Left lung (tissue), 10 donors: ENCODE results near the gene TMEM52. TPM values are rescaled to one million over a fixed set of nuclear protein-coding genes. Genes with fewer than 3 reads are reported as not detected.

Experiments
- ATAC-seq: fragments of 200-7000 bp; cut with Tn5 transposase; one replicate; pipeline ENCODE4 v1.9.1; 2020; ENCODE audit warnings: moderate library complexity
- DNase-seq, 4 donors: peaks; one replicate each; pipeline ENCODE4 v3.0.0-alpha.2; 2013 to 2020
- H3K27ac ChIP-seq, 2 donors: fragments of 200-600 bp; sonication (generic) in 1 of 2; one replicate each; pipeline versions ENCODE4 v1.5.0 to v1.8.0; 2020 to 2021
- H3K27me3 ChIP-seq, 2 donors: fragments of 200-600 bp; sonication (generic) in 1 of 2; one replicate each; pipeline versions ENCODE4 v1.5.0 to v1.8.0; 2020 to 2021
- H3K36me3 ChIP-seq, 2 donors: fragments of 200-600 bp; sonication (generic) in 1 of 2; one replicate each; pipeline versions ENCODE4 v1.5.0 to v1.8.0; 2020 to 2021
- H3K4me1 ChIP-seq, 2 donors: fragments of 200-600 bp; one replicate each; pipeline ENCODE4 v1.8.0; 2021
- H3K4me3 ChIP-seq, 2 donors: fragments of 200-600 bp; sonication (generic) in 1 of 2; one replicate each; pipeline versions ENCODE4 v1.5.0 to v1.8.0; 2020 to 2021; ENCODE audit warnings: mild to moderate bottlenecking in 1 of 2
- H3K9me3 ChIP-seq, 2 donors: fragments of 200-600 bp; sonication (generic) in 1 of 2; one replicate each; pipeline versions ENCODE4 v1.5.0 to v1.8.0; 2020 to 2021
- CTCF ChIP-seq, 2 donors: fragments of 200-600 bp; sonication (generic) in 1 of 2; IDR thresholded peaks; one replicate each; pipeline versions ENCODE4 v1.5.0 to v1.8.0; 2021; ENCODE audit warnings: antibody characterized with exemption in 2 of 2
- intact Hi-C, 2 donors: fragments of 100-400 bp; cut with DNase I; formaldehyde crosslinking; loops; one replicate each; pipeline versions ENCODE4 v1.11.2 to v1.14.2; 2022
- polyA plus RNA-seq, 6 donors: library from polyadenylated mRNA; unstranded; fragments of 120-200 nt; gene quantifications; one replicate each; pipeline ENCODE4 v1.2.1, GENCODE V29; 2013; ENCODE audit not compliant: insufficient read length in 6 of 6
- total RNA-seq, 2 donors: library from RNA; stranded (reverse); fragmentation: NEBNext Ultra II Directional; extraction: Animal tissue kit (Norgen Biotek cat#: 25700); gene quantifications; one replicate each; pipeline ENCODE4 v1.2.1, GENCODE V29; 2021
- donor health status: DM: no; HTN: yes; CAD: no.
- donor health status: DM: no; HTN: no; CAD: no.

The TMEM52 gene
- total and polyA plus RNA-seq, 8 donors = 1.2 to 4.1 (median 2.2) TPM

GRCh38 chr1:1917304-1917976 lies 1.6 kb downstream of the TMEM52 start:
- intact Hi-C loops = no loop called here
- no peak for ATAC-seq
- Histone ChIP-seq H3K4me3 (no peak overlapping the region), H3K4me1 (peaks cover 6 to 13% of the 10 kb centered on the region in 2 donors), H3K27me3 (peaks cover 0 to 8% of the 10 kb centered on the region in 2 donors), H3K36me3 (no peaks in the 10 kb centered on the region), H3K9me3 (no peaks in the 10 kb centered on the region), H3K27ac (no peak overlapping the region)
- TF ChIP-seq CTCF (IDR thresholded peaks at IDR 0.05) = no peak
- no peak for DNase-seq

- peaks cover 6 to 13% of the 10 kb centered on the region in 2 donors for H3K4me1 ChIP-seq
- ATAC-seq (no peak), DNase-seq (peak in 1 of 4 donors; percentile 67)
- no peak overlapping the region for H3K27ac ChIP-seq
- intact Hi-C loops = no loop called here
- H3K9me3 ChIP-seq = no peaks in the 10 kb centered on the region
- no peak overlapping the region for H3K4me3 ChIP-seq
- no peaks in the 10 kb centered on the region for H3K36me3 ChIP-seq
- TF ChIP-seq CTCF (IDR thresholded peaks at IDR 0.05) = no peak
- H3K27me3 ChIP-seq = peaks cover 0 to 8% of the 10 kb centered on the region in 2 donors
These were observed 2.2 kb downstream of the TMEM52 start for GRCh38 chr1:1916851-1917251.

GRCh38 chr1:1915911-1916840 lies 2.9 kb downstream of the TMEM52 start:
- DNase-seq (no peak), ATAC-seq (no peak)
- Histone ChIP-seq H3K27ac (no peak overlapping the region), H3K27me3 (peaks cover 0 to 8% of the 10 kb centered on the region in 2 donors), H3K9me3 (no peaks in the 10 kb centered on the region), H3K4me1 (peaks cover 6 to 13% of the 10 kb centered on the region in 2 donors), H3K4me3 (no peak overlapping the region), H3K36me3 (no peaks in the 10 kb centered on the region)
- no peak for TF ChIP-seq CTCF (IDR thresholded peaks at IDR 0.05)
- intact Hi-C loops = no loop called here

- DNase-seq = no peak
- Histone ChIP-seq H3K4me3 (no peak within 1 kb of the TSS), H3K27me3 (peaks cover 0 to 8% of the 10 kb centered on the region in 2 donors), H3K36me3 (no peaks in the 10 kb centered on the region), H3K9me3 (no peaks in the 10 kb centered on the region), H3K27ac (no peak within 1 kb of the TSS), H3K4me1 (peaks cover 6 to 13% of the 10 kb centered on the region in 2 donors)
- intact Hi-C loops = no loop called here
- no peak for TF ChIP-seq CTCF (IDR thresholded peaks at IDR 0.05)
- ATAC-seq = no peak
These were observed 3.9 kb downstream of the TMEM52 start, which contains the start of gene CALML6 for GRCh38 chr1:1914971-1915692. CALML6 (plus strand) TSS chr1:1915260; CDS start chr1:1915281, 21 bp downstream.
